WTC11 (cell line): ENCODE results near the gene NUP93. TPM values are rescaled to one million over a fixed set of nuclear protein-coding genes. Genes with fewer than 3 reads are reported as not detected.

Source experiments
- ATAC-seq: fragments of 200-7000 bp; cut with Tn5 transposase; 2 replicates; pipeline ENCODE4 v1.10.0; 2021; ENCODE audit warnings: mild to moderate bottlenecking, moderate library complexity
- CTCF ChIA-PET: fragments of 300-600 bp; sonication (Branson Sonifier 250); formaldehyde crosslinking; loops from one replicate; lab custom pipeline; 2021; ENCODE audit warnings: antibody characterized with exemption; lab: Charles Lee
- POLR2A ChIA-PET: fragments of 350-600 bp; sonication (Branson Sonifier 250); formaldehyde crosslinking; loops from one replicate; lab custom pipeline; 2021; ENCODE audit warnings: antibody characterized with exemption; lab: Charles Lee
- DNase-seq: peaks from one replicate; pipeline ENCODE4 v3.0.0; 2021; ENCODE audit warnings: low spot score
- H3K27ac Mint-ChIP-seq: 2 replicates; pipeline ENCODE4 v1.8.0; 2021; ENCODE audit warnings: mixed read lengths
- H3K27me3 Mint-ChIP-seq: 2 replicates; pipeline ENCODE4 v1.8.0; 2021; ENCODE audit warnings: low read depth, mild to moderate bottlenecking, moderate library complexity, mixed read lengths
- H3K36me3 Mint-ChIP-seq: 2 replicates; pipeline ENCODE4 v1.8.0; 2021; ENCODE audit warnings: mixed read lengths
- H3K4me1 Mint-ChIP-seq: 2 replicates; pipeline ENCODE4 v1.8.0; 2022; ENCODE audit warnings: mixed read lengths
- H3K4me3 Mint-ChIP-seq: 2 replicates; pipeline ENCODE4 v1.8.0; 2021; ENCODE audit warnings: mild to moderate bottlenecking, moderate library complexity, mixed read lengths
- H3K9me3 Mint-ChIP-seq: 2 replicates; pipeline ENCODE4 v1.8.0; 2021; ENCODE audit warnings: mixed read lengths
- ATF1 ChIP-seq: sonication (generic); formaldehyde crosslinking; IDR thresholded peaks from 2 replicates; pipeline ENCODE4 v1.8.1; 2023; ENCODE audit warnings: mild to moderate bottlenecking, moderate library complexity, missing genetic modification reagents
- HMGA2 ChIP-seq: fragments of 250-450 bp; sonication (Bioruptor Pico); IDR thresholded peaks from 2 replicates; pipeline ENCODE4 v1.4.0; 2021; ENCODE audit warnings: mild to moderate bottlenecking, moderate library complexity
- KAT7 ChIP-seq: sonication (generic); formaldehyde crosslinking; IDR thresholded peaks from 2 replicates; pipeline ENCODE4 v1.8.1; 2023; ENCODE audit warnings: missing genetic modification reagents, mild to moderate bottlenecking, borderline replicate concordance
- NFYB ChIP-seq: sonication (generic); formaldehyde crosslinking; conservative IDR thresholded peaks from 2 replicates; pipeline ENCODE4 v1.8.0; 2022; ENCODE audit warnings: low read depth, missing genetic modification reagents
- OVOL2 ChIP-seq: fragments of 250-450 bp; sonication (Bioruptor Pico); IDR thresholded peaks from 2 replicates; pipeline ENCODE4 v1.9.0; 2021; ENCODE audit warnings: mild to moderate bottlenecking, borderline replicate concordance
- TEAD1 ChIP-seq: sonication (generic); formaldehyde crosslinking; IDR thresholded peaks from 2 replicates; pipeline ENCODE4 v1.8.0; 2022; ENCODE audit warnings: mild to moderate bottlenecking, missing genetic modification reagents
- TEAD4 ChIP-seq: sonication (generic); formaldehyde crosslinking; IDR thresholded peaks from 2 replicates; pipeline ENCODE4 v1.8.0; 2022; ENCODE audit warnings: mild to moderate bottlenecking, missing genetic modification reagents
- ZNF121 ChIP-seq: sonication (generic); formaldehyde crosslinking; IDR thresholded peaks from 2 replicates; pipeline ENCODE4 v1.8.0; 2023; ENCODE audit warnings: missing genetic modification reagents
- ZNF263 ChIP-seq: sonication (generic); formaldehyde crosslinking; IDR thresholded peaks from 2 replicates; pipeline ENCODE4 v1.8.1; 2022; ENCODE audit warnings: low read depth, mild to moderate bottlenecking, moderate library complexity, missing genetic modification reagents
- total RNA-seq: library from RNA; stranded (reverse); gene quantifications from 3 replicates; pipeline ENCODE4 v1.2.3, GENCODE V29; 2021
- TF ChIP-seq, protein P1 (sequence below): fragments of 250-450 bp; sonication (Bioruptor Pico); IDR thresholded peaks from 2 replicates; pipeline ENCODE4 v1.9.0; 2021; ENCODE audit warnings: mild to moderate bottlenecking, borderline replicate concordance
- TF ChIP-seq, protein P2 (sequence below): sonication (generic); formaldehyde crosslinking; IDR thresholded peaks from 2 replicates; pipeline ENCODE4 v1.8.1; 2022; ENCODE audit warnings: missing genetic modification reagents, borderline replicate concordance
- TF ChIP-seq, protein P3 (sequence below): sonication (generic); formaldehyde crosslinking; IDR thresholded peaks from 2 replicates; pipeline ENCODE4 v1.8.0; 2023; ENCODE audit warnings: missing genetic modification reagents, mild to moderate bottlenecking, borderline replicate concordance
- TF ChIP-seq, protein P4 (sequence below): fragments of 200-600 bp; IDR thresholded peaks from 2 replicates; pipeline ENCODE4 v1.8.0; 2022; ENCODE audit warnings: antibody characterized with exemption
- TF ChIP-seq, protein P5 (sequence below): sonication (generic); formaldehyde crosslinking; IDR thresholded peaks from 2 replicates; pipeline ENCODE4 v1.8.1; 2023; ENCODE audit warnings: mild to moderate bottlenecking, missing genetic modification reagents, moderate library complexity
- TF ChIP-seq, protein P6 (sequence below): sonication (generic); formaldehyde crosslinking; IDR thresholded peaks from 2 replicates; pipeline ENCODE4 v1.8.1; 2023; ENCODE audit warnings: mild to moderate bottlenecking, missing genetic modification reagents

Gene NUP93
- total RNA-seq, 1 experiment from 2014 or later: 185 TPM

DNA sequence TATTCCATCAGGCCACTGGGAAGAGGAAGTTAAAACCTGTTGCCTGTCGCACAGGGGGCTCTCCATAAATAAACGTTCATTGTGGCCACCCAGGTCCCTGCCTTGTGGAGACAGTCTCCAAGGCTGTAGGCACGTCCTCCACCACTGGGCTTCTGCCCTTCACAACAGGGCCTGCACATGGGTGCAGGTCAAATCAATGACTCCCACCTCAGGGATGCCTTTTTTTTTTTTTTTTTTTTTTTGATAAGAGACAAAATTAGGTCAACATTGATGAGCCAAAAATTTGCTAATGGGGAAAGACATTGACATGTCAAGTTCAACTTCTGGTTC lies 122.4 kb downstream of the NUP93 start:
- no peaks in the 10 kb centered on the region for H3K27me3 Mint-ChIP-seq
- H3K4me1 Mint-ChIP-seq: peaks cover 31% of the 10 kb centered on the region
- H3K36me3 Mint-ChIP-seq: peaks cover 7% of the 10 kb centered on the region
- POLR2A ChIA-PET: no interaction called here
- DNase-seq: no peak
- TF ChIP-seq ATF1 (CRISPR knock-in tag) (no peak), HMGA2 (no peak), ZNF121 (no peak), OVOL2 (CRISPR knock-in tag) (no peak), TEAD1 (no peak), NFYB (CRISPR knock-in tag) (no peak)
- no peak overlapping the region for H3K27ac Mint-ChIP-seq
- peaks cover 11% of the 10 kb centered on the region; the same call in 1 of the 2 replicates for H3K9me3 Mint-ChIP-seq
- no peak for ATAC-seq
- CTCF ChIA-PET: interaction anchor here (1.0 to 2.4 kb wide), 9 partner anchors 11 to 235 kb away, joined by 3 to 10 read pairs (median 3); no protein-coding TSS in a partner anchor
- H3K4me3 Mint-ChIP-seq: no peak overlapping the region

DNA sequence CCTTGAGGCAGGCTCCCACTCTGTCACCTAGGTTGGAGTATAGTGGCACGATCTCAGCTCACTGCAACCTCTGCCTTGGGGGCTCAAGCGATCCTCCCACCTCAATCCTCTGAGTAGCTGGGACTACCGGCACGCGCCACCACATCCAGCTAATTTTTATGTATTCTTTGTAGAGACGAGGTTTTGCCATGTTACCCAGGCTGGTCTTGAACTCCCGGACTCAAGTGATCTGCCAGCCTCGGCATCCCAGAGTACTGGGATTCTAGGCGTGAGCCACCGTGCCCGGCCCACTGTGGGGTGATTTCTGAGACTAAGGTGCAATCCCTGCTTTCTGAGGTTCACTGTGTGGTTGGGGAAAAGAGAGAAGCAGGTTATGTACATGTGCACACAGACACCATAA lies 123.0 kb downstream of the NUP93 start:
- DNase-seq (no peak), ATAC-seq (no peak)
- Mint-ChIP-seq H3K36me3 (peaks cover 7% of the 10 kb centered on the region), H3K27me3 (no peaks in the 10 kb centered on the region), H3K4me3 (no peak overlapping the region), H3K9me3 (peaks cover 11% of the 10 kb centered on the region; the same call in 1 of the 2 replicates), H3K4me1 (peaks cover 30% of the 10 kb centered on the region), H3K27ac (no peak overlapping the region)
- TF ChIP-seq TEAD4 (CRISPR knock-in tag) (no peak), TEAD1 (no peak)
- TF ChIP-seq, protein P1, sequence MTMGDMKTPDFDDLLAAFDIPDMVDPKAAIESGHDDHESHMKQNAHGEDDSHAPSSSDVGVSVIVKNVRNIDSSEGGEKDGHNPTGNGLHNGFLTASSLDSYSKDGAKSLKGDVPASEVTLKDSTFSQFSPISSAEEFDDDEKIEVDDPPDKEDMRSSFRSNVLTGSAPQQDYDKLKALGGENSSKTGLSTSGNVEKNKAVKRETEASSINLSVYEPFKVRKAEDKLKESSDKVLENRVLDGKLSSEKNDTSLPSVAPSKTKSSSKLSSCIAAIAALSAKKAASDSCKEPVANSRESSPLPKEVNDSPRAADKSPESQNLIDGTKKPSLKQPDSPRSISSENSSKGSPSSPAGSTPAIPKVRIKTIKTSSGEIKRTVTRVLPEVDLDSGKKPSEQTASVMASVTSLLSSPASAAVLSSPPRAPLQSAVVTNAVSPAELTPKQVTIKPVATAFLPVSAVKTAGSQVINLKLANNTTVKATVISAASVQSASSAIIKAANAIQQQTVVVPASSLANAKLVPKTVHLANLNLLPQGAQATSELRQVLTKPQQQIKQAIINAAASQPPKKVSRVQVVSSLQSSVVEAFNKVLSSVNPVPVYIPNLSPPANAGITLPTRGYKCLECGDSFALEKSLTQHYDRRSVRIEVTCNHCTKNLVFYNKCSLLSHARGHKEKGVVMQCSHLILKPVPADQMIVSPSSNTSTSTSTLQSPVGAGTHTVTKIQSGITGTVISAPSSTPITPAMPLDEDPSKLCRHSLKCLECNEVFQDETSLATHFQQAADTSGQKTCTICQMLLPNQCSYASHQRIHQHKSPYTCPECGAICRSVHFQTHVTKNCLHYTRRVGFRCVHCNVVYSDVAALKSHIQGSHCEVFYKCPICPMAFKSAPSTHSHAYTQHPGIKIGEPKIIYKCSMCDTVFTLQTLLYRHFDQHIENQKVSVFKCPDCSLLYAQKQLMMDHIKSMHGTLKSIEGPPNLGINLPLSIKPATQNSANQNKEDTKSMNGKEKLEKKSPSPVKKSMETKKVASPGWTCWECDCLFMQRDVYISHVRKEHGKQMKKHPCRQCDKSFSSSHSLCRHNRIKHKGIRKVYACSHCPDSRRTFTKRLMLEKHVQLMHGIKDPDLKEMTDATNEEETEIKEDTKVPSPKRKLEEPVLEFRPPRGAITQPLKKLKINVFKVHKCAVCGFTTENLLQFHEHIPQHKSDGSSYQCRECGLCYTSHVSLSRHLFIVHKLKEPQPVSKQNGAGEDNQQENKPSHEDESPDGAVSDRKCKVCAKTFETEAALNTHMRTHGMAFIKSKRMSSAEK (CRISPR knock-in tag): no peak
- TF ChIP-seq, protein P2, sequence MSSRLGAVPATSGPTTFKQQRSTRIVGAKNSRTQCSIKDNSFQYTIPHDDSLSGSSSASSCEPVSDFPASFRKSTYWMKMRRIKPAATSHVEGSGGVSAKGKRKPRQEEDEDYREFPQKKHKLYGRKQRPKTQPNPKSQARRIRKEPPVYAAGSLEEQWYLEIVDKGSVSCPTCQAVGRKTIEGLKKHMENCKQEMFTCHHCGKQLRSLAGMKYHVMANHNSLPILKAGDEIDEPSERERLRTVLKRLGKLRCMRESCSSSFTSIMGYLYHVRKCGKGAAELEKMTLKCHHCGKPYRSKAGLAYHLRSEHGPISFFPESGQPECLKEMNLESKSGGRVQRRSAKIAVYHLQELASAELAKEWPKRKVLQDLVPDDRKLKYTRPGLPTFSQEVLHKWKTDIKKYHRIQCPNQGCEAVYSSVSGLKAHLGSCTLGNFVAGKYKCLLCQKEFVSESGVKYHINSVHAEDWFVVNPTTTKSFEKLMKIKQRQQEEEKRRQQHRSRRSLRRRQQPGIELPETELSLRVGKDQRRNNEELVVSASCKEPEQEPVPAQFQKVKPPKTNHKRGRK (CRISPR knock-in tag): no peak
- ChIA-PET POLR2A (no interaction called here), CTCF (interaction anchor here (1.3 to 2.4 kb wide), 2 partner anchors 10 to 111 kb away, joined by 3 to 8 read pairs; no protein-coding TSS in a partner anchor)

DNA sequence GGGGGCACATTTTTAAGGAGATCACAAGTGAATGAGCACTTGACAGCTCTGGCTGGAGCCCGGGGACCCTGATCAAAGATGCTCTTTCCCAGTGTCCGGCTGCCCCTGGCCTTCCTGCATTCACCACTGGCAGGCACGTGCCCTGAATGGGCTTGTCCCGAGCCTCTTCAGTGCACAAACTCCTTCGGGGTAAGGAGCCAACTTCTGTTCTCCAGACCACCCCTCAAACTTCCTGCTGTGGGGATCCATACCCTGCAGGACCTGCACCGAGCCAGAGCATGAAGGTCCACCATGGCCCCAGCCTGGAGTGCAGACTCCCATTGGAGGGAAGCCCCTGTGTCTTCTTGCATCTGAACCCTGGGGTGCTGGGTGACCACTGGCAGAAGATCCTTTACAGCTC lies 125.3 kb downstream of the NUP93 start:
- DNase-seq (no peak), ATAC-seq (no peak)
- ChIA-PET POLR2A (no interaction called here), CTCF (interaction anchor here (1.6 kb wide), 1 partner anchor 14 kb away, joined by 5 read pairs; no protein-coding TSS in a partner anchor)
- Mint-ChIP-seq H3K4me1 (peaks cover 13% of the 10 kb centered on the region), H3K27me3 (no peaks in the 10 kb centered on the region), H3K27ac (no peak overlapping the region), H3K4me3 (no peak overlapping the region), H3K9me3 (peaks cover 4% of the 10 kb centered on the region; the same call in 1 of the 2 replicates), H3K36me3 (no peaks in the 10 kb centered on the region; the same call in 1 of the 2 replicates)
- TF ChIP-seq ZNF263 (no peak), KAT7 (CRISPR knock-in tag) (no peak), ATF1 (CRISPR knock-in tag) (no peak)
- TF ChIP-seq, protein P3, sequence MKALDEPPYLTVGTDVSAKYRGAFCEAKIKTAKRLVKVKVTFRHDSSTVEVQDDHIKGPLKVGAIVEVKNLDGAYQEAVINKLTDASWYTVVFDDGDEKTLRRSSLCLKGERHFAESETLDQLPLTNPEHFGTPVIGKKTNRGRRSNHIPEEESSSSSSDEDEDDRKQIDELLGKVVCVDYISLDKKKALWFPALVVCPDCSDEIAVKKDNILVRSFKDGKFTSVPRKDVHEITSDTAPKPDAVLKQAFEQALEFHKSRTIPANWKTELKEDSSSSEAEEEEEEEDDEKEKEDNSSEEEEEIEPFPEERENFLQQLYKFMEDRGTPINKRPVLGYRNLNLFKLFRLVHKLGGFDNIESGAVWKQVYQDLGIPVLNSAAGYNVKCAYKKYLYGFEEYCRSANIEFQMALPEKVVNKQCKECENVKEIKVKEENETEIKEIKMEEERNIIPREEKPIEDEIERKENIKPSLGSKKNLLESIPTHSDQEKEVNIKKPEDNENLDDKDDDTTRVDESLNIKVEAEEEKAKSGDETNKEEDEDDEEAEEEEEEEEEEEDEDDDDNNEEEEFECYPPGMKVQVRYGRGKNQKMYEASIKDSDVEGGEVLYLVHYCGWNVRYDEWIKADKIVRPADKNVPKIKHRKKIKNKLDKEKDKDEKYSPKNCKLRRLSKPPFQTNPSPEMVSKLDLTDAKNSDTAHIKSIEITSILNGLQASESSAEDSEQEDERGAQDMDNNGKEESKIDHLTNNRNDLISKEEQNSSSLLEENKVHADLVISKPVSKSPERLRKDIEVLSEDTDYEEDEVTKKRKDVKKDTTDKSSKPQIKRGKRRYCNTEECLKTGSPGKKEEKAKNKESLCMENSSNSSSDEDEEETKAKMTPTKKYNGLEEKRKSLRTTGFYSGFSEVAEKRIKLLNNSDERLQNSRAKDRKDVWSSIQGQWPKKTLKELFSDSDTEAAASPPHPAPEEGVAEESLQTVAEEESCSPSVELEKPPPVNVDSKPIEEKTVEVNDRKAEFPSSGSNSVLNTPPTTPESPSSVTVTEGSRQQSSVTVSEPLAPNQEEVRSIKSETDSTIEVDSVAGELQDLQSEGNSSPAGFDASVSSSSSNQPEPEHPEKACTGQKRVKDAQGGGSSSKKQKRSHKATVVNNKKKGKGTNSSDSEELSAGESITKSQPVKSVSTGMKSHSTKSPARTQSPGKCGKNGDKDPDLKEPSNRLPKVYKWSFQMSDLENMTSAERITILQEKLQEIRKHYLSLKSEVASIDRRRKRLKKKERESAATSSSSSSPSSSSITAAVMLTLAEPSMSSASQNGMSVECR (CRISPR knock-in tag): no peak
- TF ChIP-seq, protein P4, sequence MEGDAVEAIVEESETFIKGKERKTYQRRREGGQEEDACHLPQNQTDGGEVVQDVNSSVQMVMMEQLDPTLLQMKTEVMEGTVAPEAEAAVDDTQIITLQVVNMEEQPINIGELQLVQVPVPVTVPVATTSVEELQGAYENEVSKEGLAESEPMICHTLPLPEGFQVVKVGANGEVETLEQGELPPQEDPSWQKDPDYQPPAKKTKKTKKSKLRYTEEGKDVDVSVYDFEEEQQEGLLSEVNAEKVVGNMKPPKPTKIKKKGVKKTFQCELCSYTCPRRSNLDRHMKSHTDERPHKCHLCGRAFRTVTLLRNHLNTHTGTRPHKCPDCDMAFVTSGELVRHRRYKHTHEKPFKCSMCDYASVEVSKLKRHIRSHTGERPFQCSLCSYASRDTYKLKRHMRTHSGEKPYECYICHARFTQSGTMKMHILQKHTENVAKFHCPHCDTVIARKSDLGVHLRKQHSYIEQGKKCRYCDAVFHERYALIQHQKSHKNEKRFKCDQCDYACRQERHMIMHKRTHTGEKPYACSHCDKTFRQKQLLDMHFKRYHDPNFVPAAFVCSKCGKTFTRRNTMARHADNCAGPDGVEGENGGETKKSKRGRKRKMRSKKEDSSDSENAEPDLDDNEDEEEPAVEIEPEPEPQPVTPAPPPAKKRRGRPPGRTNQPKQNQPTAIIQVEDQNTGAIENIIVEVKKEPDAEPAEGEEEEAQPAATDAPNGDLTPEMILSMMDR: no peak
- TF ChIP-seq, protein P5, sequence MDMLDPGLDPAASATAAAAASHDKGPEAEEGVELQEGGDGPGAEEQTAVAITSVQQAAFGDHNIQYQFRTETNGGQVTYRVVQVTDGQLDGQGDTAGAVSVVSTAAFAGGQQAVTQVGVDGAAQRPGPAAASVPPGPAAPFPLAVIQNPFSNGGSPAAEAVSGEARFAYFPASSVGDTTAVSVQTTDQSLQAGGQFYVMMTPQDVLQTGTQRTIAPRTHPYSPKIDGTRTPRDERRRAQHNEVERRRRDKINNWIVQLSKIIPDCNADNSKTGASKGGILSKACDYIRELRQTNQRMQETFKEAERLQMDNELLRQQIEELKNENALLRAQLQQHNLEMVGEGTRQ (CRISPR knock-in tag): no peak
- TF ChIP-seq, protein P6, sequence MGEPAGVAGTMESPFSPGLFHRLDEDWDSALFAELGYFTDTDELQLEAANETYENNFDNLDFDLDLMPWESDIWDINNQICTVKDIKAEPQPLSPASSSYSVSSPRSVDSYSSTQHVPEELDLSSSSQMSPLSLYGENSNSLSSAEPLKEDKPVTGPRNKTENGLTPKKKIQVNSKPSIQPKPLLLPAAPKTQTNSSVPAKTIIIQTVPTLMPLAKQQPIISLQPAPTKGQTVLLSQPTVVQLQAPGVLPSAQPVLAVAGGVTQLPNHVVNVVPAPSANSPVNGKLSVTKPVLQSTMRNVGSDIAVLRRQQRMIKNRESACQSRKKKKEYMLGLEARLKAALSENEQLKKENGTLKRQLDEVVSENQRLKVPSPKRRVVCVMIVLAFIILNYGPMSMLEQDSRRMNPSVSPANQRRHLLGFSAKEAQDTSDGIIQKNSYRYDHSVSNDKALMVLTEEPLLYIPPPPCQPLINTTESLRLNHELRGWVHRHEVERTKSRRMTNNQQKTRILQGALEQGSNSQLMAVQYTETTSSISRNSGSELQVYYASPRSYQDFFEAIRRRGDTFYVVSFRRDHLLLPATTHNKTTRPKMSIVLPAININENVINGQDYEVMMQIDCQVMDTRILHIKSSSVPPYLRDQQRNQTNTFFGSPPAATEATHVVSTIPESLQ (CRISPR knock-in tag): no peak
